DND-41 (cell line): ENCODE data around the gene KAZN.

Experiments
- ATAC-seq: fragments of 200-7000 bp; cut with Tn5 transposase; 3 replicates; pipeline ENCODE4 v1.9.1; 2021; ENCODE audit warnings: low read depth; ENCODE audit not compliant: insufficient read depth
- DNase-seq: peaks from one replicate; pipeline ENCODE4 v3.0.0-alpha.2; 2020
- H2AFZ ChIP-seq: 2 replicates; pipeline ENCODE4 v1.6.0; 2012; ENCODE audit warnings: low read depth, low read length
- H3K27ac ChIP-seq: 2 replicates; pipeline ENCODE4 v1.5.1; 2012; ENCODE audit warnings: low read length, inconsistent platforms
- H3K27me3 ChIP-seq: fragments of 200-600 bp; sonication (generic); 2 replicates; pipeline ENCODE4 v1.6.0; 2012; ENCODE audit warnings: low read length, mild to moderate bottlenecking, inconsistent platforms; ENCODE audit not compliant: insufficient read depth, poor library complexity
- H3K36me3 ChIP-seq: 2 replicates; pipeline ENCODE4 v1.5.1; 2012; ENCODE audit warnings: low read length, inconsistent platforms; ENCODE audit not compliant: insufficient read depth
- H3K4me1 ChIP-seq: 2 replicates; pipeline ENCODE4 v1.5.1; 2012; ENCODE audit warnings: mild to moderate bottlenecking, low read length; ENCODE audit not compliant: insufficient read depth
- H3K4me2 ChIP-seq: 2 replicates; pipeline ENCODE4 v1.6.0; 2012; ENCODE audit warnings: mild to moderate bottlenecking, moderate library complexity, low read length, inconsistent platforms; ENCODE audit not compliant: insufficient read depth
- H3K4me3 ChIP-seq, 2 experiments: fragments of 200-600 bp in 1 of 2; shearing (Covaris generic) in 1 of 2; 2 replicates each; pipeline ENCODE4 v1.5.1; 2012 to 2016; ENCODE audit warnings: inconsistent platforms in 2 of 2, low read length in 2 of 2, mild to moderate bottlenecking in 2 of 2, low read depth in 1 of 2, moderate library complexity in 1 of 2
- H3K79me2 ChIP-seq: 2 replicates; pipeline ENCODE4 v1.6.0; 2012; ENCODE audit warnings: low read length, inconsistent platforms; ENCODE audit not compliant: insufficient read depth
- H3K9ac ChIP-seq: 2 replicates; pipeline ENCODE4 v1.6.0; 2012; ENCODE audit warnings: low read depth, mild to moderate bottlenecking, inconsistent platforms, low read length, moderate library complexity
- H3K9me3 ChIP-seq: 2 replicates; pipeline ENCODE4 v1.5.1; 2012; ENCODE audit warnings: low read length, moderate library complexity, mild to moderate bottlenecking, inconsistent platforms; ENCODE audit not compliant: insufficient read depth, severe bottlenecking
- H4K20me1 ChIP-seq: 2 replicates; pipeline ENCODE4 v1.6.0; 2012; ENCODE audit warnings: low read length; ENCODE audit not compliant: insufficient read depth
- CTCF ChIP-seq: IDR thresholded peaks from 2 replicates; pipeline ENCODE4 v1.5.1; 2012; ENCODE audit warnings: borderline replicate concordance, low read length, moderate library complexity, mild to moderate bottlenecking; ENCODE audit not compliant: poor library complexity, severe bottlenecking; ENCODE audit errors: extremely low read depth
- EZH2 ChIP-seq: IDR thresholded peaks from 3 replicates; pipeline ENCODE4 v1.6.1; 2012; ENCODE audit warnings: borderline replicate concordance, low read depth, mild to moderate bottlenecking, moderate library complexity, low read length, inconsistent platforms; ENCODE audit not compliant: severe bottlenecking

The KAZN gene

GRCh38 chr1:15016526-15016925 lies 418.0 kb downstream of the KAZN start:
- TF ChIP-seq CTCF (no peak), EZH2 (no peak)
- Histone ChIP-seq H4K20me1 (peaks cover 42% of the 10 kb centered on the region), H2AFZ (no peak overlapping the region), H3K79me2 (no peaks in the 10 kb centered on the region; the same call in 1 of the 2 replicates), H3K27me3 (no peaks in the 10 kb centered on the region), H3K9me3 (no peaks in the 10 kb centered on the region), H3K4me3 (no peak overlapping the region), H3K9ac (no peak overlapping the region), H3K4me1 (no peaks in the 10 kb centered on the region), H3K36me3 (no peaks in the 10 kb centered on the region), H3K27ac (no peak overlapping the region), H3K4me2 (no peak overlapping the region)
- no peak for ATAC-seq
- no peak for DNase-seq

GRCh38 chr1:15017120-15017519 lies 418.6 kb downstream of the KAZN start:
- Histone ChIP-seq H3K4me3 (no peak overlapping the region), H3K79me2 (no peaks in the 10 kb centered on the region; the same call in 1 of the 2 replicates), H4K20me1 (peaks cover 42% of the 10 kb centered on the region), H3K4me2 (no peak overlapping the region), H3K9ac (no peak overlapping the region), H3K4me1 (no peaks in the 10 kb centered on the region), H3K27ac (no peak overlapping the region), H3K9me3 (no peaks in the 10 kb centered on the region), H3K27me3 (no peaks in the 10 kb centered on the region), H3K36me3 (no peaks in the 10 kb centered on the region), H2AFZ (no peak overlapping the region)
- no peak for TF ChIP-seq EZH2
- TF ChIP-seq CTCF = no peak
- ATAC-seq (no peak), DNase-seq (no peak)

GRCh38 chr1:15018767-15019166 lies 420.3 kb downstream of the KAZN start:
- H3K4me2 ChIP-seq = no peak overlapping the region
- no peak for ATAC-seq
- H3K4me3 ChIP-seq = no peak overlapping the region
- H3K27ac ChIP-seq = no peak overlapping the region
- TF ChIP-seq CTCF = no peak
- no peak for TF ChIP-seq EZH2
- no peaks in the 10 kb centered on the region for H3K9me3 ChIP-seq
- no peak for DNase-seq
- H3K9ac ChIP-seq = no peak overlapping the region
- no peaks in the 10 kb centered on the region for H3K4me1 ChIP-seq
- no peaks in the 10 kb centered on the region for H3K36me3 ChIP-seq
- H3K79me2 ChIP-seq = no peaks in the 10 kb centered on the region; the same call in 1 of the 2 replicates
- no peak overlapping the region for H2AFZ ChIP-seq
- no peaks in the 10 kb centered on the region for H3K27me3 ChIP-seq
- H4K20me1 ChIP-seq = peaks cover 50% of the 10 kb centered on the region
